Activated naive CD4-positive, alpha-beta T cell treated with anti-CD3 and anti-CD28 coated beads, Interleukin-2, amount 10 ng/mL, durations not matched to agents 7 days and 5 days (primary cell): ENCODE measurements around the gene GJA10.
A peak's percentile ranks its signal among the peaks of the same experiment; 100 is the strongest.
"Not testable (repeated sequence)": the region's sequence is repeated elsewhere in the genome, so short reads cannot be mapped to it uniquely, and the experiment has no call there.

Source experiments
- CTCF ChIA-PET: fragments of 350-600 bp; sonication (Branson Sonifier 250); formaldehyde crosslinking; loops from one replicate; lab custom pipeline; 2021; ENCODE audit warnings: antibody characterized with exemption; lab: Charles Lee
- DNase-seq: peaks from one replicate; pipeline ENCODE4 v3.0.0-alpha.2; 2020
- H3K27ac Mint-ChIP-seq: one replicate; pipeline ENCODE4 v1.8.0; 2021; ENCODE audit warnings: mild to moderate bottlenecking, moderate library complexity, mixed read lengths
- H3K27me3 Mint-ChIP-seq: one replicate; pipeline ENCODE4 v1.8.0; 2021; ENCODE audit warnings: mild to moderate bottlenecking, mixed read lengths
- H3K36me3 Mint-ChIP-seq: one replicate; pipeline ENCODE4 v1.8.0; 2021; ENCODE audit warnings: mixed read lengths
- H3K4me1 Mint-ChIP-seq: one replicate; pipeline ENCODE4 v1.8.0; 2021; ENCODE audit warnings: mixed read lengths
- H3K4me3 Mint-ChIP-seq: one replicate; pipeline ENCODE4 v1.8.0; 2021; ENCODE audit warnings: mild to moderate bottlenecking, moderate library complexity, mixed read lengths
- H3K9me3 Mint-ChIP-seq: one replicate; pipeline ENCODE4 v1.8.0; 2021; ENCODE audit warnings: mixed read lengths

Gene GJA10

GRCh38 chr6:89894169-89894568, at the start of gene GJA10:
GJA10 (plus strand) TSS chr6:89894469; CDS start chr6:89894469, 0 bp downstream.
- CTCF ChIA-PET: no interaction called here
- Mint-ChIP-seq H3K27ac (no peak within 1 kb of the TSS), H3K9me3 (no peaks in the 10 kb centered on the region), H3K27me3 (peaks cover 60% of the 10 kb centered on the region), H3K36me3 (no peaks in the 10 kb centered on the region), H3K4me1 (peaks cover 3% of the 10 kb centered on the region), H3K4me3 (no peak within 1 kb of the TSS)
- no peak for DNase-seq

GRCh38 chr6:89847513-89847912, 46.8 kb upstream of the GJA10 start:
- DNase-seq, H3K27me3 Mint-ChIP-seq, H3K9me3 Mint-ChIP-seq, H3K4me3 Mint-ChIP-seq, H3K27ac Mint-ChIP-seq: not testable (repeated sequence)
- CTCF ChIA-PET: interaction anchor here (0.6 to 0.9 kb wide), 3 partner anchors 8 to 545 kb away, joined by 3 read pairs; partner anchors contain the start of gene MDN1
- peaks cover 22% of the 10 kb centered on the region for H3K4me1 Mint-ChIP-seq
- H3K36me3 Mint-ChIP-seq: peaks cover 28% of the 10 kb centered on the region

GRCh38 chr6:89853068-89853467, 41.2 kb upstream of the GJA10 start:
- peaks cover 12% of the 10 kb centered on the region for H3K4me1 Mint-ChIP-seq
- CTCF ChIA-PET: interaction anchor here (0.7 kb wide), 1 partner anchor 32 kb away, joined by 4 read pairs; no protein-coding TSS in a partner anchor
- no peaks in the 10 kb centered on the region for H3K9me3 Mint-ChIP-seq
- DNase-seq: no peak
- no peak overlapping the region for H3K4me3 Mint-ChIP-seq
- no peak overlapping the region for H3K27ac Mint-ChIP-seq
- H3K27me3 Mint-ChIP-seq: no peaks in the 10 kb centered on the region
- peaks cover 46% of the 10 kb centered on the region for H3K36me3 Mint-ChIP-seq

GRCh38 chr6:89858041-89858440, 36.2 kb upstream of the GJA10 start:
- H3K4me3 Mint-ChIP-seq: no peak overlapping the region
- CTCF ChIA-PET: no interaction called here
- no peaks in the 10 kb centered on the region for H3K27me3 Mint-ChIP-seq
- peaks cover 60% of the 10 kb centered on the region for H3K36me3 Mint-ChIP-seq
- no peak overlapping the region for H3K27ac Mint-ChIP-seq
- no peak for DNase-seq
- H3K4me1 Mint-ChIP-seq: peaks cover 22% of the 10 kb centered on the region
- no peaks in the 10 kb centered on the region for H3K9me3 Mint-ChIP-seq

GRCh38 chr6:89859744-89860143, 34.5 kb upstream of the GJA10 start:
- H3K27me3 Mint-ChIP-seq: no peaks in the 10 kb centered on the region
- CTCF ChIA-PET: interaction anchor here (1.2 kb wide), 1 partner anchor 619 kb away, joined by 3 read pairs; no protein-coding TSS in a partner anchor
- H3K36me3 Mint-ChIP-seq: peaks cover 67% of the 10 kb centered on the region
- peaks cover 3% of the 10 kb centered on the region for H3K9me3 Mint-ChIP-seq
- H3K4me3 Mint-ChIP-seq: no peak overlapping the region
- peaks cover 24% of the 10 kb centered on the region for H3K4me1 Mint-ChIP-seq
- H3K27ac Mint-ChIP-seq: peak overlapping the region; percentile 71
- DNase-seq: no peak

GRCh38 chr6:89862273-89862672, 32.0 kb upstream of the GJA10 start:
- CTCF ChIA-PET: no interaction called here
- H3K36me3 Mint-ChIP-seq: peaks cover 67% of the 10 kb centered on the region
- no peaks in the 10 kb centered on the region for H3K27me3 Mint-ChIP-seq
- H3K9me3 Mint-ChIP-seq: peaks cover 3% of the 10 kb centered on the region
- H3K4me3 Mint-ChIP-seq: no peak overlapping the region
- DNase-seq: no peak
- H3K4me1 Mint-ChIP-seq: peaks cover 24% of the 10 kb centered on the region
- H3K27ac Mint-ChIP-seq: peak overlapping the region; percentile 10

GRCh38 chr6:89862698-89863097, 31.6 kb upstream of the GJA10 start:
- Mint-ChIP-seq H3K27ac (peak overlapping the region; percentile 56), H3K36me3 (peaks cover 71% of the 10 kb centered on the region), H3K4me1 (peaks cover 24% of the 10 kb centered on the region), H3K4me3 (no peak overlapping the region), H3K27me3 (no peaks in the 10 kb centered on the region), H3K9me3 (peaks cover 3% of the 10 kb centered on the region)
- CTCF ChIA-PET: no interaction called here
- no peak for DNase-seq

- Mint-ChIP-seq H3K9me3 (peaks cover 3% of the 10 kb centered on the region), H3K4me3 (no peak overlapping the region), H3K4me1 (peaks cover 14% of the 10 kb centered on the region), H3K27me3 (no peaks in the 10 kb centered on the region), H3K36me3 (peaks cover 78% of the 10 kb centered on the region), H3K27ac (no peak overlapping the region)
- no peak for DNase-seq
- CTCF ChIA-PET: no interaction called here
These were observed 28.1 kb upstream of the GJA10 start for GRCh38 chr6:89866024-89866678.

GRCh38 chr6:89873721-89874120, 20.5 kb upstream of the GJA10 start:
- Mint-ChIP-seq H3K27ac (no peak overlapping the region), H3K4me1 (peaks cover 1% of the 10 kb centered on the region), H3K9me3 (no peaks in the 10 kb centered on the region), H3K27me3 (no peaks in the 10 kb centered on the region), H3K36me3 (peaks cover 34% of the 10 kb centered on the region), H3K4me3 (no peak overlapping the region)
- CTCF ChIA-PET: interaction anchor here (1.4 kb wide), 1 partner anchor 9 kb away, joined by 4 read pairs; no protein-coding TSS in a partner anchor
- no peak for DNase-seq

GRCh38 chr6:89874438-89874837, 19.8 kb upstream of the GJA10 start:
- H3K4me1 Mint-ChIP-seq: no peaks in the 10 kb centered on the region
- no peaks in the 10 kb centered on the region for H3K9me3 Mint-ChIP-seq
- no peak overlapping the region for H3K4me3 Mint-ChIP-seq
- no peak for DNase-seq
- no peak overlapping the region for H3K27ac Mint-ChIP-seq
- peaks cover 29% of the 10 kb centered on the region for H3K36me3 Mint-ChIP-seq
- CTCF ChIA-PET: no interaction called here
- H3K27me3 Mint-ChIP-seq: no peaks in the 10 kb centered on the region

GRCh38 chr6:89886378-89887120, 7.7 kb upstream of the GJA10 start:
- no peaks in the 10 kb centered on the region for H3K9me3 Mint-ChIP-seq
- no peak for DNase-seq
- H3K27me3 Mint-ChIP-seq: peaks cover 41% of the 10 kb centered on the region
- H3K4me3 Mint-ChIP-seq: no peak overlapping the region
- H3K36me3 Mint-ChIP-seq: no peaks in the 10 kb centered on the region
- CTCF ChIA-PET: no interaction called here
- H3K4me1 Mint-ChIP-seq: peaks cover 6% of the 10 kb centered on the region
- no peak overlapping the region for H3K27ac Mint-ChIP-seq

GRCh38 chr6:89887452-89888137, 6.7 kb upstream of the GJA10 start:
- no peaks in the 10 kb centered on the region for H3K36me3 Mint-ChIP-seq
- DNase-seq: no peak
- H3K4me3 Mint-ChIP-seq: no peak overlapping the region
- no peak overlapping the region for H3K27ac Mint-ChIP-seq
- peaks cover 47% of the 10 kb centered on the region for H3K27me3 Mint-ChIP-seq
- no peaks in the 10 kb centered on the region for H3K9me3 Mint-ChIP-seq
- H3K4me1 Mint-ChIP-seq: peaks cover 8% of the 10 kb centered on the region
- CTCF ChIA-PET: no interaction called here

- no peaks in the 10 kb centered on the region for H3K36me3 Mint-ChIP-seq
- CTCF ChIA-PET: no interaction called here
These were observed 6.1 kb upstream of the GJA10 start for GRCh38 chr6:89888138-89888514.

GRCh38 chr6:89888871-89889270, 5.4 kb upstream of the GJA10 start:
- no peak overlapping the region for H3K4me3 Mint-ChIP-seq
- no peaks in the 10 kb centered on the region for H3K36me3 Mint-ChIP-seq
- peaks cover 53% of the 10 kb centered on the region for H3K27me3 Mint-ChIP-seq
- CTCF ChIA-PET: interaction anchor here (0.6 kb wide), 1 partner anchor 52 kb away, joined by 3 read pairs; no protein-coding TSS in a partner anchor
- H3K27ac Mint-ChIP-seq: peak overlapping the region; percentile 4
- no peaks in the 10 kb centered on the region for H3K9me3 Mint-ChIP-seq
- peaks cover 8% of the 10 kb centered on the region for H3K4me1 Mint-ChIP-seq
- no peak for DNase-seq

More at GRCh38 chr6:89888138-89888514, 6.1 kb upstream of the GJA10 start:
- no peak for DNase-seq
- H3K4me3 Mint-ChIP-seq: no peak overlapping the region
- H3K4me1 Mint-ChIP-seq: peaks cover 8% of the 10 kb centered on the region
- H3K27me3 Mint-ChIP-seq: peaks cover 52% of the 10 kb centered on the region
- no peaks in the 10 kb centered on the region for H3K9me3 Mint-ChIP-seq
- H3K27ac Mint-ChIP-seq: no peak overlapping the region
